ENCODE data around the gene DBNL. TPM values are rescaled to one million over a fixed set of nuclear protein-coding genes. Genes with fewer than 3 reads are reported as not detected.
"Not testable (repeated sequence)": the region's sequence is repeated elsewhere in the genome, so short reads cannot be mapped to it uniquely, and the experiment has no call there.

The DBNL gene
- total RNA-seq, result 197 and 200 TPM in 2 replicates

DNA sequence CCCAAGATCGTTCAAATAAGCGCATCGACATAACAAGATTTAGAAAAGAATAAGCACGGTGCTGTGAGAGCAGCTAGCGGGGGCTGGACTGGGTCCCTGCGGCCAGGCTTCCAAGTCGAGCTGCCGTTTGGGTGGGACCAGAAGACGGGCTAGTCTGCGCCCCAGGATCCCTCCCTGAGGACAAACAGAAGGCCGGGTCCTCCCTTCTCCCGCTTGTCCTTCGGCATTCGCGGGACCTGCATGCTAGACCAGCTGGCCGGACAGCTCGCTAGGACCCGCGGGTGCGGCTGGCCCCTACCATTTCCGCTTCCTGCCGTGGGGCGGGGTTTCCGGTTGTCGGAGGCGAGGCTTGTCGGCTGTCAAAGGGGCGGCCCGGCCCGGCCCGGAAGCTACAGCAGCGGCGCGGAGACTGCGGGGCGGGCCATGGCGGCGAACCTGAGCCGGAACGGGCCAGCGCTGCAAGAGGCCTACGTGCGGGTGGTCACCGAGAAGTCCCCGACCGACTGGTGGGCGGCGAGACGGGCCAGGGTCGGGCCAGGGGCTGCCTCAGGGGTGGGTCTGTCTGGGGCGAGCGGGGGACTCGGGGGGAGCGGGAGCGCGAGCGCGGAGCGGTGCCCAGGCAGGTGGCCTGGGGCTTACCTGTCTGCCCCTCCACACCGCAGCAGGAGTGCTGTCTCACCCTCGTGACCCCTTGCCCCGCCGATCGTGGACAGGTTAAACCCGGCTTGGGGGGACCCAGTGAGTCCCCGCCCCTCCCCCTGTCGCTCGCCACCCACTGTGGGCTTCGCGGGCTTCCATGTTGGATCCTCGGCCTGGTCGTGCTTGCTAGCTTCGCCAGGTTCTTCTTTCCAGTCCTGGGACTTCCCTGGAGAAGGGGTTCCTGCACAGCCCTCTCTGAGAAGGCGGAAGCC, at the start of gene DBNL:
Gene DBNL (plus strand): TSS at position 388 of the 911 bp plus-strand sequence. CDS start 36 bp downstream, at position 424.
- peak; percentile 30 for DNase-seq (ENCODE audit: low read depth, low spot score)

DNA sequence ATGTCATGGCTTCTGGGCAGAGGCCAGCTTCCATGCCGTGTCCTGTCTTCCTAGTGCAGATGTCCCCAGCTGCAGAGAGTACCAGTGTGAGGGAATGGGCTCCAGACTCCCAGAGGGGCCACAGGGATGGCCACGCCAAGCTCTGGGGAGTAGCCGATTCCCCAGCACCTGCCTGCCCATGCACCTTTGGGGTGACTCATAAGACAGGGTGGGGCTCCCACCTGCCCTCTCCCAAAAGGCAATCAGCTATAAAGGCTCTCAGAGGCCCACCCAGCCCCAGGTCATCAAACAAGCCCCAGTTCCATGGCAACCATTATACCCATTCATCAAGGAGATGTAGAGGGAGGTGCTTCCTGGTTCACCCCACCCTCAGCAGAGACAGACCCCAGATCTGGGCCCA, 47.0 kb upstream of the DBNL start, which contains the start of gene SPDYE1:
Gene SPDYE1 (plus strand): TSS at position 366 of the 400 bp plus-strand sequence. CDS start 2,053 bp downstream, outside the sequence.
- DNase-seq (ENCODE audit: low read depth, low spot score), result not testable (repeated sequence)

DNA sequence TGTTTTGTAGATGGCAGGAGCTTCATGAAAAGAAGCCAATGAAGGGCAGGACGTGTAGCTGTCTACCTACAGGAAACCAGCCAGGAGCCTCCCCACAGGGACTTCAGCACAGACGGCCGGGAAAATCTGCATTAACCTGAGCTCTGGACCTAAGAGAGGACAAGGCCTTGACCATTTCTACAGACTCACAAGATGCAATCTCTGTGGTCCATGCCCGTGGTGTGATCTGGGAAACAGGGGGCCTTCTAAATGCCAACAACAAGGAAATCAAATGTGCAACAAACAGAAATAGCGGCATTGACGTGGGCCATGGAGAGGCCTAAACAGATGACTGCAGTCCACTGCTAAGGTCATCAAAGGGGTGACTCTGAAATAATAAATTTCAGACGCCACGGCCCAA, 32.4 kb upstream of the DBNL start:
- DNase-seq (ENCODE audit: low read depth, low spot score), result not testable (repeated sequence)

DNA sequence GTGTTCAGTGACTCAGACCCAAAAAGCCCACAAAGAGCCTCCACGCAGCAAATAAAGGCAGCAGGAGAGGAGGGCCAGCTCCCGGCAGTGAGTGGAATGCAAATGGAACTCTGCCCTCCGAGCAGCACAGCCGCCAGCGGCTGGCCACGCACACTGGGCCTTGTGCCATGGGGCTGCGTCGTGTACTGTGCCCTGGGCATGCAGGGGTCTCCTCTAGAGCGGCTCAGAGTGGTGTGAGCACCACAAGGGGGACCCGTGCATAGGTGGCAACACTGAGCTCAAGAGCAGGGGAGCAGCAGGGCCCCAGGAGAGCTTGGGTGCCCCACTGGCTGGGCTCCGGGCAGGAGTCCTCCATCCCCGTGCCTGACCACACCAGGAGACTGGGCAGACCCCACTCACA, 29.4 kb upstream of the DBNL start:
- DNase-seq (ENCODE audit: low read depth, low spot score), result not testable (repeated sequence)

DNA sequence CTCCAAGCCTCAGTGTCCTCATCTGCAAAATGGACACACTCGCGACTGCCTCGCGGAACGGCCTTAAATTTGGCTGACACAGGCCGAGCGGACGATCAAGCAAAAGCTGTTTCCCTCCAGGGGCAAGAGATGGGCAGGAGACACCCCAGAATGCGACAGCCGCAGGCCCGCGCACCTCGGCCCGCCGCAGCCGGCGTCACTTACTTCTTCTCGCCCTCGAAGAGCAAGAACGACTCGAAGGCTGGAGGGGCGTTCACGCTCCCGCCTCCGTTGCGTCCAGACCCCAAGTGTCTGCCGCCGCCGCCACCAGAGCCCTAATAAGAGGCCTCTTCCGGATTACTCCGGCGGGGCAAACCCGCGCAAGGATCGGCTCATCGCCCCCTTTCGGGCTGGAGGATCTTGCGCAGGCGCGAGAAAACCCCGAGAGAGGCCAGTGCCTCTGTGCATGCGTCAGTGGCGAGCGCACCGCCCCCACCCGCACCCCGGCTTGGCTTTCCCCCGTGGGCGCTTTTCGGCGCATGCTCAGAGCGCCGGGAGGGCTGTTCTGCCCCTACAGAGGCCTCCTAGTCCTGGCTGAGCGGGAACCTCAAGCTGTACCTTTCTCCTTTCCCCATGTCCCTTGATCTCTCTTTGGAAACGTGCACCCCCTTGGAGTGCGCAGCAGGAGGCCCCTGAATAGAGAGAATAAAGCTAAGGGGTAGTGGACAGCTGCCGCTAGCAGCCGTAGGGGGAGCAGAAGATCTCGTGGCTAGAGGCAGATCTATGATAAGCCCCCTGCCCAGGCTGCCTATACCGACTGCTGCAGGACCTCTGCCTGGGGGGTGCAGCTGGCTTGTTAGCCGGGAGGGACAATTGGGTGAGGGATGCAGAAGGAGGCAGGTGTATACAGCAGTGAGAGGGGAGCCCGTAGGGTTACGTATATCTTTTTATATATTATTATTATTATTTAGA, 25.4 kb upstream of the DBNL start:
- DNase-seq (ENCODE audit: low read depth, low spot score), result peak; percentile 68

DNA sequence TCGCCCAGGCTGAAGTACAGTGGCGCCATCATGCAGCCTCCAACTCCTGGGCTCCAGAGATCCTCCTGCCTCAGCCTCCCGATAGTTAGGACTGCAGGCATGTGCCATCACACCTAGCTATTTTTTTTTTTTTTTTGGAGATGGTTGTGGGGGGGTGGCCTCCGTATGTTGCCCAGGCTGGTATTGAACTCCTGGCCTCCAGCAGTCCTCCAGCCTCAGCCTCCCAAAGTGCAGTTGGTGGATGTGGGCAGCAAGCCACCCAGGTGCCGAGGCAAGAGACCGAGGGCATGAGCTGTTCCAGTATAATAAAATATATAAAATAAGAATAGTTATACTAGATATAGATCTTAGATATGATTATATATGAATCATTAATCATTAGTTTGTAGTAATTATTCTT, 24.7 kb upstream of the DBNL start:
- DNase-seq (ENCODE audit: low read depth, low spot score), result not testable (repeated sequence)

DNA sequence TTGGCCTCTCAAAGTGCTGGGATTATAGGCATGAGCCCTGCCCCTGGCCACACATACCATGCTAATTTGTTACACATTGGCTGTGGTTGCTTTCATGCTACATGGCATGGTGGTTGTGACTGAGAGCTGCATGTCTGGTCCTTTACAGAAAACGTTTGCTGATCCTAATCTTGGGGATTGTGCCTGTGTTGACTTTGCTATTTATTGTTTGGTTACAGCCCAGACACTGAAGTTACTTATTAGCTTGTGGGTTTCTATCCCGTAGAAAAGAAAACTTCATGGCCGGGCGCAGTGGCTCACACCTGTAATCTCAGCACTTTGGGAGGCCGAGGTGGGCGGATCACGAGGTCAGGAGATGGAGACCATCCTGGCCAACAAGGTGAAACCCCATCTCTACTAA, 22.4 kb upstream of the DBNL start:
- DNase-seq (ENCODE audit: low read depth, low spot score), result not testable (repeated sequence)

DNA sequence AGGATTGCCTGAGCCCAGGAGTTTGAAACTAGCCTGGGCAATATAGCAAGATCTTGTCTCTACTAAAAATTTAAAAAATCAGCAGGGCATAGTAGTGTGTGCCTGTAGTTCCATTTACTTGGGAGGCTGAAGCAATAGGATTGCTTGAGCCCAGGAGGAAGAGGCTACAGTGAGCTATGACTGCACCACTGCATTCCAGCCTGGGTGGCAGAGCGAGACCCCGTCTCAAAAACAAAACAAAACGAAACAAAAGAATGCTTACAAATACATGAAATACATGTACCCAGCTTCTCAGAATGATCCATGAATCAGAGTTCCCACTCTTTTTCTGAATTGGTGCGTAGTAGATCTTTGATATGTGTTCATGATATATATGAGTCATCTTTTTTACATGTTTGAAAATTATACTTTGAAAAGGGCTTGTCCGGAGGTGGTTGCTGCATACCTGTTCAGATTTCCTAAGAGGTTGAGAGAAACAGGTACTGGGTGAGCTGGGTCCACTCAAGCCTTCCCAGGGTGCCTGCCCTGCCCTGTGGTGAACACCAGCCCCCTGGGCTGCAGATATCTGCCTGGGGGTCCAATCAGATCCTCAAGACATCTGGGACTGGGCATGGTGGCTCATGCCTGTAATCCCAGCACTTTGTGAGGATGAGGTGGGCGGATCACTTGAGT, 21.6 kb upstream of the DBNL start:
- not testable (repeated sequence) for DNase-seq (ENCODE audit: low read depth, low spot score)

DNA sequence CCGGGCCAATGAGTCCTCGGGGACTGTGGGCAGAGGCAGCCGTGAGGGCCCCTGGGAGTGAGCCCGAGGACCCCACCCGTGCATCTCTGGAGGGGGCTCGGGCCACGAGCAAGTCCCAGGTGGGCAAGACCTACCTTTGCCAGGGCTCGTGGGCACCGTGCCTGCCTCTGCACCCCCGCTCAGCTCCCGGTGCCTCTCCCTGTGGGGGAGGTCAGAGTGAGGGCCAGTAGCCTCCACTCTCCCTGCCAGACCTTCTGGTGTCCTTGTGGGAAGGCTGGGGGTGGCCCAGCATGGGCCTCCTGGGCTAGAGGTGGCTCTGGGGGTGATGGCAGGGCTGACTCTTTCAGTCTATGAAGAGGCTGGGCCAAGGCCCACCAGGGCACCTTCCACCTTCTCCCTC, 15.1 kb upstream of the DBNL start:
- not testable (repeated sequence) for DNase-seq (ENCODE audit: low read depth, low spot score)

DNA sequence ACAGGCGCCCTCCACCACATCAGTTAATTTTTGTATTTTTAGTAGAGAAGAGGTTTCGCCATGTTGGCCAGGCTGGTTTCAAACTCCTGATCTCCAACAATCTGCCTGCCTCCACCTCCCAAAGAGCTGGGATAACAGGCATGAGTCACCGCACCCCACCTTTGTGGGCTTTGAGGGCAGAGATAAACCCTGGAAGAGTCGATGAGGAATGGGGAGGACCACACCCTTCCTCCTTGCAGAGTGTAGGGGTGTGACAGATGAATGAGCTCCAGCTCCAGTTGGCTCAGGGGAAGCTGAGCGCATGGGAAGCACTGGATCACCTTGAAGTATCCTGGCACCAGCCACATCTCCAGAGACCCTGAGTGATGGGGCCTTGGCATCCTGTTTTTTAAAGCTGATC, 14.5 kb upstream of the DBNL start:
- not testable (repeated sequence) for DNase-seq (ENCODE audit: low read depth, low spot score)

DNA sequence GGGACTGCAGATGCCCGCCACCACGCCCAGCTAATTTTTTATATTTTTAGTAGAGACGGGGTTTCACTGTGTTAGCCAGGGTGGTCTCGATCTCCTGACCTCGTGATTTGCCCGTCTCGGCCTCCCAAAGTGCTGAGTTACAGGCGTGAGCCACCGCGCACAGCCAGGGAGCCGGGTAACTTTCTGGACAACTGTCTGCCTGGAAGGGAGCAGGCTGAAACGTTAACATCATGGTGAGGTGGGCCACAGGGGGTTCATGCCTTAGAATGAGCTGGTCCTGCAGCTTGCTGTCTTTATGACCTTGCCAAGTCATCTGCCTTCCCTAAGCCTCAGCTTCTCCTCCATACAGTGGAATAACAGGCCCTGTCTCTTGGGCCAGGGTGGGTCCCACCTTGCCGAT, 13.2 kb upstream of the DBNL start:
- not testable (repeated sequence) for DNase-seq (ENCODE audit: low read depth, low spot score)

DNA sequence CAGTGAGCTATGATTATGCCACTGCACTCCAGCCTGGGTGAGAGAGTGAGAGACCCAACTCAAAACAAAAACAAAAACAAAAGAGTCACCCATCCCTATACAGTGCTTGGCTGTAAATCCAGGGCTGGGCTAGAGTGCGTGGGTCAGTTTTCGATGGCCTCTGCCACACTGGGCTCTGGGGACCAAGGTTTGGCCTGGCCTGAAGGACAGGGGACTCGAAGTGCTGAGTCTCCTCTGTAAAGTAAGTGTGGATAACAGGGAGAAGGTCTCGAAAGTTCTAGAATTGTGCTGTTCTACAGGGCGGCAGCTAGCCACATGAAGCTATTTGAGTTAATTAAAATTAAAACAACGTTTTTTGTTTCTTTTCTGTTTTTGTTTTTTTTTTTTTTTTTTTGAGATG, 12.5 kb upstream of the DBNL start:
- DNase-seq (ENCODE audit: low read depth, low spot score), result not testable (repeated sequence)

DNA sequence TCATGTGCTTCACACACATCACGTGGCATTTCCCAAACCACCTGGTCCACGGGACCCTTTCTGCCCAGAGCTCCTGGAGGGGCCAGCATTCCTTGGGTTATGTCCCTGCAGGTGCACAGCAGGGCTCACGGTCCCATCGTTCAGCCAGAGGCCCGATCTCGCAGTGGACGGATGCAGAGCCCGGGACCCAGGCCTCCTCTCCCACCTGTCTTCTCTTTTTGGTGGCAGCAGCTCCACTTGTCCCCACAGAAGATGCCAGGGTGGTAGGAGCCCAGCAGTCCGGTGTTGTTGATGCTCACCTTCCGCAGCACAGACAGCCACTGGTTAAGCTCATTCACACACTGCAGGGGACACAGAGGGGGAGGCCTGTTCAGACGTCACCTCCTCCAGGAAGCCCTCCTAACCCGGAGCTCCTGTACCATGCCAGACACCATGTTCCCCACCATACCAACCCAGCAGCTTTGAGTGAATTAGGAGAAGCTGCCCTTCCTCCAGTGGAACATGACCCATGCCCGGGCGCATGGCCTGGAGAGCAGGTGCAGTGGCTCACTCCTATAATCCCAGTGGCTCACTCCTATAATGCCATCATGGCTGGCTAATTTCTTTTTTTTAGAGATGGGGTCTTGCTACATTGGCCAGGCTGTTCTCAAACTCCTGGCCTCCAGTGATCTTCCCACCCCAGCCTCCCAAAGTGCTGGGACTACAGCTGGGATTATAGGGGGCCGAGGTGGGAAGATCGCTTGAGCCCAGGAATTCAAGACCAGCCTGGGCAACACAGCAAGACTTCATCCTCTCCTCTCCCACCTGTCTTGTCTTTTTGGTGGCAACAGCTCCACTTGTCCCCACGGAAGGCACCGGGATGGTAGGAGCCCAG, 10.3 kb upstream of the DBNL start:
- not testable (repeated sequence) for DNase-seq (ENCODE audit: low read depth, low spot score)

DNA sequence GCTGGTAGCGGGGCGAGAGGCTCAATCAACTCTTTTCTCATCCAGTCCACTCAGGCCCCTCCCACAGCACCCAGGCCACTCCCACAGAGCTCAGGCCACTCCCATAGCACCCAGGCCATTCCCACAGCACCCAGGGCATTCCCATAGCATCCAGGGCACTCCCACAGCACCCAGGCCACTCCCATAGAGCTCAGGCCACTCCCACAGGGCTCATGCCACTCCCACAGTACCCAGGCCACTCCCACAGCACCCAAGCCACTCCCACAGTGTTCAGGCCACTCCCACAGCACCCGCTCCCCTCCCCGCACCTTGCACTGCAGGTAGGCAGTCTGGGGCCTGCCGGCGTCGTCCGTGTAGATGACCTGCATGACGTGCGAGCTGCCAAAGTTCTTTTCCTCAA, 8.1 kb upstream of the DBNL start:
- not testable (repeated sequence) for DNase-seq (ENCODE audit: low read depth, low spot score)

DNA sequence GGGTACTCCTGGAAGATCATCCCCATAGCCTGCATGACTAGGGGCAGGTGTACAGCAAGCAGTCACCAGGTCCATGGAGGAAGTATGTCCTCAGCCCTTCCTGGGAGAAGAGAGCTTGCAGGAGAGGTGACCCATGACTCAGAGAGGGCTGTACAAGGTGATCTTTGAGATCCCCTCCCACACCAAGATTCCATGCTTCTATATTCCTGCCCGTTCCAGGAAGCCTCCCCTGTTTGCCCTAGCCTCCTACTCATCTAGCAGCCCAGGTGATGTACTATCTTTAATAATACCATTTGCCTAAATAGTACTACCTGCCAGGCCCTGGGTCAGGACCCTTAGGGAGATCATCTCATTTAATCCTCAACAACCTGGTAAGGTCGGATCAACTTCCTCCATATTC, 6.6 kb upstream of the DBNL start:
- DNase-seq (ENCODE audit: low read depth, low spot score), result not testable (repeated sequence)

DNA sequence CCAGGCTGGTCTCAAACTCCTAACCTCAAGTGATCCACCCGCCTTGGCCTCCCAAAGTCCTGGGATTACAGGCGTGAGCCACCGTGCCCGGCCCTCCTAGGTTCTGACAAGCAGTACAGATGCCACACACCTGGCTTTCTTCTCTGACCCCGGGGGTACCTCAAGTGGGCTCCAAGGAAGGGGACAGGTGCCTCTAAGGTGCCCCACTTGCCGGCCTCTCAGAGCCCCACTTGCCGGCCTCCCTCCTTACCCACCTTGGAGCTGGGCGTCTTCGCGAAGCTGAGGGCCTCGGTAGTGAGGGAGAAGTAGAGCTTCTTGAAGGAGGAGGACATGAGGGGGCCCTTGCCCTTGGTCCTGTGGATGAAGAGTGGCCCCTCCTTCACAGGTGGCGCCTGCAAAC, 5.9 kb upstream of the DBNL start:
- not testable (repeated sequence) for DNase-seq (ENCODE audit: low read depth, low spot score)

DNA sequence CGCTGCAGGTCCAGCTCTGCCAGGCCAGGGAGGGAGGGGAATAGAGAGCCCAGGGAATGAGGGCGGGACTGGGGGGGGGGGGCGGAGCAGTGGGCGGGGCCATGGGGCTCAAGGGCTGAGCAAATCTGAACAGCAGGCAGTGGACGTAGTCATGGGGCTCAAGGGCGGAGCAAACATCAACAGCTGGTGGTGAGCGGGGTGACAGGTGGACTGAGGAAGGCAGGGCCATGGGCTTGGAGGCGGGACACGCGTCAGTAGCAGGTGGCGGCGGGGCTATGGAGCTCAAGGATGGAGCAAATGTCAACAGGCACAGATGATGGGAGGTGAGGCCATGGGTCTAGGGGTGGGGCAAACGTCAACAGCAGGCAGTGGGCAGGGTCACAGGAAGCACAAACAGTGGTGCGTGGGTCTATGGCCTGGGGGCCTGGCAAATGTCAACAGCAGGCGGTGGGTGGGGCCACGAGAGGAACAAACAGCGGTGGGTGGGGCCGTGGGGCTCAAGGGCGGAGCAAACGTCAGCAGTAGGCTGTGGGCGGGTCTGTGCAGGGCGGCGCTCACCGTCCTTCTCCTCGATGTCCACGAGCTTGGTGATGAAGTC, 5.4 kb upstream of the DBNL start:
- not testable (repeated sequence) for DNase-seq (ENCODE audit: low read depth, low spot score)

DNA sequence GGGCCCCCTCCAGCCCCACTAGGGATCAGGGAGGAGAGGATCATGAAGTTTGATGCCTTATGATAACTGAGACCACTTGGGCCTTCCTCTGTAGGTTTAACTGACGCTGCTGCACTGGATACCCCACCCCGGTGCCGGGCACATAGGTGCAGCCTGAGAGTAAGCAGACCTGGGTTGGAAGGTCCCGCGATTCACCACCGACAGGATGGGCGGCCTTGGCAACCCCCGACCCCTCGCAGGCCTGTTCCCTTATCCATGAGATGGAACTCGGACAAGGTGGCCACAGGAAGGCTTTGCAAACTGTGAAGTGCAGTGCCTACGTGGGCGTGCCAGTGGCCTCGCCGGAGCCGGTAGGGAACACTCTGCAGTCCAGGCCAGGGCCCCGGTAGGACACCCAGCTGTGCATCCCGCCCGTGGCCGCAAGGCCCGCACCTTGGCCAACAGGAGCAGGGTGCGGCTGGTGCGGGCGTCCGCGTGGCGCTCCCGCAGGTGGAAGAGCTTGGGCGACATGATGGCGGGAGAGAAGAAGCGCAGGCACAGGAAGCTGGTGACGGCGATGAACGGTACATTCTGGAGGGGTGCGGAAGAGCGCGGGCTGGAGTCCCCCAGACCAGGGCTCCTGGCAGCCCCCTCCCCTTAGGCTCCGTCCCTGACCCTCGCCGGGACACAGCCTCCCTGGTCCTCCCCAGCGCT, 4.6 kb upstream of the DBNL start:
- DNase-seq (ENCODE audit: low read depth, low spot score), result not testable (repeated sequence)

DNA sequence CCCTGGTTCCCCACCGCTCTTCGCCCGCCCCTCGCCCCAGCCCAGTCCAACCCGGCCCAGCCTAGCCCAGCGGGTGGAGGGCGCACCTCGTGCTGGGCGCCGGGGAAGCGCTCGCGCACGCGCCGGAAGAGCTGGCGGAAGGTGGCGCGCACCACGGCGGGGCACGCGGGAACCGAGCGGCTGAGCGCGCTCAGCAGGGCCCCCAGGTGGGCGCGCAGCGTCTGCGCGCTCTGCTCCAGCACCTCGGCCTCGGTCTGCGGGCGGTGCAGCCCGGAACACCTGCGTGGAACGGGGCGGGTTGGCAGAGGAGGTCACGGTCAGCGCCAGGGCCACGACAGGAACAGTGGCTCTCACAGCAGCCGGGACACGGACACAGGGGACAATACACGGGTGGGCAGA, 4.0 kb upstream of the DBNL start:
- not testable (repeated sequence) for DNase-seq (ENCODE audit: low read depth, low spot score)

Measured in pulmonary artery endothelial cell (primary cell).